HG02884 (cell line): Measurements from ENCODE around the gene CLDN3.

Source experiments
- ATAC-seq: cut with Tn5 transposase; IDR thresholded peaks from one replicate; pipeline ENCODE4 v1.9.1; 2021; ENCODE audit warnings: mild to moderate bottlenecking, moderate library complexity; ENCODE audit not compliant: unreplicated experiment

CLDN3 gene

GRCh38 chr7:73773700-73774517 lies 3.8 kb upstream of the CLDN3 start:
- no peak for ATAC-seq

- ATAC-seq: no peak
These were observed 995 bp upstream of the CLDN3 start for GRCh38 chr7:73770860-73771670.

DNA sequence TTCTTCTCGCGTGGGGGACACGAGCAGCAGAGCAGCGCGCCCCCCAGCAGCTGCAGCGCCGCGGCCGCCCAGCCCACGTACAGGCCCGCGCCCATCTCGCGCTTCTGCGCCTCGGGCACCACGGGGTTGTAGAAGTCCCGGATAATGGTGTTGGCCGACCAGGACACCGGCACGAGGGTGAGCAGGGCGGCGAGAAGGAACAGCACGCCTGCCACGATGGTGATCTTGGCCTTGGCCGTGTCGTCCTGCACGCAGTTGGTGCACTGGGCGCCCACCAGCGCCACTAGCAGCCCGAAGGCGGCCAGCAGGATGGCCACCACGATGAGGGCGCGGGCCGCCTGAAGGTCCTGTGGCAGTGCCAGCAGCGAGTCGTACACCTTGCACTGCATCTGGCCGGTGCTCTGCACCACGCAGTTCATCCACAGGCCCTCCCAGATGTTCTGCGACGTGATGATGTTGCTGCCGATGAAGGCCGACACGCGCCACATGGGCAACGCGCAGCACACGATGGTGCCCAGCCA lies 529 bp downstream of the CLDN3 start:
- no peak for ATAC-seq

GRCh38 chr7:73768641-73769480 lies 1.2 kb downstream of the CLDN3 start:
- no peak for ATAC-seq

GRCh38 chr7:73766556-73767229 lies 3.4 kb downstream of the CLDN3 start:
- no peak for ATAC-seq

DNA sequence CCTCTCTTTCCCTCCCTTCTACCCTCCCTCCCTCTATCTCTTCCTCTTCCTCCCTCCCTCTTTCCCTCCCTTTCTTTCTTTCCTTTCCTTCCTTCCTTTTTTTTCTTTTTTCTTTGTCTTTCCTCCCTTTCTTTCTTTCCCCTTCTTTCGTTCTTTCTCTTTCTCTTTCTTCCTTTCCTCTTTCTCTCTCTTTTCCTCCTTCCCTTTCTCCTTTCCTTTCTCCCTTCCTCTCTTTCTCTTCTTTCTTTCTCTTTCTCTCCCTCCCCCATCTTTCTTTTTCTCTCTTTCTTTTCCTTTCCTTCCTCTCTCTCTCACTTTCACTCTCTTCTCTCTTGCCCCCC lies 7.4 kb downstream of the CLDN3 start:
- ATAC-seq: no peak

DNA sequence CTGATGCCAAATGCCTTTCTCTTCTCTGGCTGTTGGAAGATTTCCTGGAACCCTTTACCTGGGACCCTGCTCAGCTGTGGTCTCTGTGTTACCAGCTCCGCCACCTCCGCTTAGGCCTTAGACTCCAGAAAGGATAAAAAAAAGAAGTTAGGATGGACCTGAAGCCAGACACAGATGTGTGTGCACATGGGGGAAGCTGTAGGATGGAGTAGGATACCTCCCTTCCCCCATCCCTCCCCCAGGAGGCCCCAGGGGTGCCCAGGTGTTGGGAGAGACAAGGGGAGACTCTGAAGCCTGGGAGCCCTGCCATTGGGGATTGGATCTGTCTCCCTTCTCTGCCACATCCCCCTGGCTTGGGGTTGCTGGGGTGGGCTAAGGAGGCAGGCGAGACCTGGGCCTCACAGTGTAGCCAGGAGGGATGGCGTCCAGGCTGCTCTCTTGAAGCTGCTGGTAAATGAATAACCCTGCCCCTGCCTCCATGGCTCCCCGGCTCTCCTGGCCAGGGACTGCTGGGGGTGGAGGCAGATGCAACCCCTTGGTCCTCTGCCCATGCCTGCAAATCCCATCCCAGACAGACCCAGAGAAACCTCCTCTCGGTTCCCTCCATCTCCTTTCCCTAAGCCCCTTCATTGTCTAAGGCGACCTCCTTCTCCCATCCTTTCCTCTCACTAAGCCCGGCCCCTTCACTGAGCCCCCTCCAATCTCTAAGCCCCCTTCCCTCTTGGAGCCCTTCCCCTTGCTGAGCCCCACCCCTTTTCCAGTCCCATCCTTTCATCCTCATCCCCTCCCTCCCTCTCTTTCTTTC lies 8.0 kb downstream of the CLDN3 start:
- no peak for ATAC-seq

DNA sequence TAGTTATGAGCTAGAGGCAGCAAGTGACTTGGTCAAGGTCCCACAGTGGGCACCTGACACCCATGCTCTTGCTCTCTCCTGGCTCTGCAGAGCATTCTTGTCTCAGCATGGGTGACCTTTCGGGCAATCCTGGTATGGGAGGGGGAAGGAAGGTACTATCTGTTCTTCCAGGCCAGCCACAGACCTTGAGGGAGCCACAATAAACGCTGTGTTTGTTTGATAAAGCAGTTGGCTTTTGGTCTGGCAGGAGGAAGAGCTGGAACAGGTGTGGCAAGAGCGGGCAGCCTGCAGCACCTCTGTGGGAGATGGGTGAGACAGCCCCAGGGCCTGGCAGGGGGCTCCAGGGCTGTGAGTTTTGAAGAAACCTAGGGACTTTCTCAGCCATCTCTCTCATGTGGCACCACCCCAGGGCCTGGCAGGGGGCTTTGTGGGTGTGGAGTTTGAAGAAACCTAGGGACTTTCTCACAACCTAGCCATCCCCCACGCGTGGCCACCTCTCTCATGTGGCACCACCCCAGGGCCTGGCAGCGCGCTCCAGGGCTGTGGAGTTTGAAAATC lies 11.4 kb downstream of the CLDN3 start:
- ATAC-seq: no peak

- no peak for ATAC-seq
These were observed 19.9 kb downstream of the CLDN3 start for GRCh38 chr7:73749931-73750776.

GRCh38 chr7:73746378-73746777 lies 23.7 kb downstream of the CLDN3 start:
- no peak for ATAC-seq

DNA sequence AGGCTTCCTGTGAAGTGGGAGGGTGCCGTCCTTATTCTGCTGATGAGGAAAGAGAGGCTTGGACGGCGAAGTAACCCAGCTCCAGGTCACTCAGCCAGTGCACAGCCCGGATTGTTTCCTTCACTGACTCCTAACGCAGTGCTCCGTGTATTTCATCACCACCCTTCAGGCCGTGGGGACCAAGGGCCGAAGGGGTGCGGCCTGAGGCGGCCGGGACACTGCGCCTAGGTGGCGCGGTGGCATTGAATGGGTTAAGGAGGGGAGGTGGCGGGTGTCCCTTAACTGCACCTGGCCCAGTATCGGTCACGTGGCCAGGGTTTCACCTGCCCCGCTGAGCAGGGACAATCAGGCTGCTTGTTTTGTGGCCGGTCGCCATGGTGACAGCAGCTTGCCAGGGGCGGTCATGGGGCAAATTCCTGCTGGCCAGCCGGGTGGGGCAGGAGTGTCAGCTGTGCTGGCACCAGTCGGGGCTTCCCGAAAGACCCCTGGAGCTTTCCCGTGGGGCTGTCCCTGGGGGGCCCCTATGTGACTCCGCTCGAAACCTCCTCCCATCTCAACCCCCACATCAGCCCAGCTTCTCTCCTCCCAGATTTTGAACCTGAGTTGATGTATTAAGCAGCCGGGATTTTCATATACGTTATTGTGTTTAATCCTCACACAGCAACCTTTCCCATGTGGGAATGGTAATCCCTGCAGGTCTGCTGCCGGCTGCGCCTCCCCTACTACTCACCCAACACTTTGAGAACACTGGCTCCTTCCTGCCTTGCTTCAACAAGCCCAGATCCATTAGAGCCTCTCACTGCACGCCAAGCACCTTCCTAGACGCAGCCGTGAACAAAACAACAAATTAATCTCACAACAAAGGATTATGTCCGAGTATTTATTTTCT lies 27.1 kb downstream of the CLDN3 start:
- ATAC-seq: no peak

- ATAC-seq: no peak
These were observed 27.7 kb downstream of the CLDN3 start for GRCh38 chr7:73742338-73742752.

DNA sequence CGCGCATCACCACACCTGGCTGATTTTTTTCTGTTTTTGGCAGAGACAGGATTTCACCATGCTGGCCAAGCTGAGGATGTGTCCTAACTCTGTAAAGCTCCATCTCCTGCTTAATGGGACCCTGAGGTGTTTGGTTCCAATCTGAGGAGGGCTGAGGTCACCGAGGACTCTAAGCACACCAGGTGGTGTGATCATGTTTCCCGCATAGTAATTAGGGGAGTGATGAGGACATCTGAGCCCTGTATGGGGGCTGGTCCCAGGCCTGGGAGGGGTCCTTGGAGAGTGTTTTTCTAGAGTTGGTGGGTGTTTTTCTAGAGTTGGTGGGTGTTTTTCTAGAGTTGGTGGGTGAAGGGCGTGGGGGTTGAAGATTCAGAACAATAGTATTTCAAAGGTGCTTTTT lies 28.5 kb downstream of the CLDN3 start:
- no peak for ATAC-seq

- ATAC-seq: no peak
These were observed 29.3 kb downstream of the CLDN3 start for GRCh38 chr7:73740771-73741170.

- no peak for ATAC-seq
These were observed 29.9 kb downstream of the CLDN3 start for GRCh38 chr7:73740212-73740611.

DNA sequence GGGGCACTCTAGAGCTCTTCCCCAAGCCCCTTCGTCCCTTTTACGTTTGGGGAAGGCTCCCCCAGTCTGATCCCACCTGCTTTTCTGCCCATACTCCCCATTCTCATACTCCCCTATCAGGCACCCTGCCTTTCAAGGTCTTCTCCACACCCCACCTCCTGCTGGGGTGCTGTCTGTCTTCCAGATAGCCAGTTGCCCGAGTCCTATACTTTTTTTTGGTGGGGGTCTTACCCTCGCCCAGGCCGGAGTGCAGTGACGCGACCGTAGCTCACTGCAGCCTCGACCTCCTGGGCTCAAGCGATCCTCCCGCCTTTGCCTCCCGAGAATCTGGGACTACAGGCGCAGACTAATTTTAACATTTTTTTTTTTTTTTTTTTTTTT lies 30.7 kb downstream of the CLDN3 start:
- ATAC-seq: no peak

- peak; percentile 85 for ATAC-seq
These were observed 31.3 kb downstream of the CLDN3 start, which contains the start of gene ABHD11 for GRCh38 chr7:73738612-73739386. Gene ABHD11, minus strand, starts transcription at chr7:73738802. Its CDS starts 32 bp downstream, at chr7:73738770.
